Activated CD4-positive, CD25-positive, alpha-beta regulatory T cell treated with anti-CD3 and anti-CD28 coated beads, Interleukin-2, amount 50 U/mL, for 24 hours (primary cell): ENCODE results near the gene RPS21.

Experiments used
- ATAC-seq, 2 donors: fragments of 150-1000 bp; cut with Tn5 transposase; one replicate each; pipeline ENCODE4 v1.10.0; 2021; ENCODE audit warnings: mild to moderate bottlenecking in 1 of 2, moderate library complexity in 1 of 2

The RPS21 gene

GRCh38 chr20:62386383-62387218 lies at the start of gene RPS21:
Gene RPS21, plus strand, starts transcription at chr20:62387103. Its CDS starts 236 bp downstream, at chr20:62387339.
- ATAC-seq = peak; percentile 89 to 91

- peak in 1 of 2 donors; percentile 21 for ATAC-seq
Measured at GRCh38 chr20:62337558-62338293, 49.2 kb upstream of the RPS21 start.

GRCh38 chr20:62338294-62338620 lies 48.6 kb upstream of the RPS21 start:
- no peak for ATAC-seq

GRCh38 chr20:62339647-62340062 lies 47.2 kb upstream of the RPS21 start:
- ATAC-seq = no peak

GRCh38 chr20:62342910-62343309 lies 44.0 kb upstream of the RPS21 start:
- ATAC-seq = no peak

DNA sequence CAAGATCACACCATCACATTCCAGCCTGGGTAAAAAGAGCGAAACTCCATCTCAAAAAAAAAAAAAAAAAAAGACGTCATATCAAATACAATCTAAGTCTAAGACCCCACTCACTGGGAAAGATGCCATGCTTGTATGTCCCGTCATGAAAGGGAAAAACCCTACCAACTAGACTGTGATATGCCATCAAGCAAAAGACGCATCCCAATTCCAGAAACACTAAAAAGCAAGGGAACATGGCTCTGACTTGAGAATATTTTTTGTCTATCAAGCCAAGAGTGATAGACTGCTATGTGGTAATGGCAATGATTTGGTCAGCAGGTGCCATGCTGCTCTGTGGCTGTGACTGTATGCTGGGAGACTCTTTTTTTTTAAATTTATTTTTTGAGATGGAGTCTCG lies 42.8 kb upstream of the RPS21 start:
- no peak for ATAC-seq

DNA sequence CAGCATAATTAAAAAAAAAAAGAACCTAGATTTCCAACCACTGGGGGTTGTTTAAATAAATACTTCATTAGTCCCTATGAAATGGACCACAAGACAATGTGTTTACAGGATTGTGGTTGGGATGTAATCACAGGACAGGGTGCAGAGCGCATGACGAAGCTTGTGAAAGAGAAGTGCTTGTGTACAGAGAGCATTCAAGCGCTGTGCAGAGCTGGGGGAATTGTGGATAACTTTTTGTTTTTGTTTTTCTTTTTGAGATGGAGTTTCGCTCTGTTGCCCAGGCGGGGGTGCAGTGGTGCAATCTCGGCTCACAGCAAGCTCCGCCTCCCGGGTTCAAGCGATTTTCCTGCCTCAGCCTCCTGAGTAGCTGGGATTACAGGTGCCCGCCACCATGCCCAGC lies 42.1 kb upstream of the RPS21 start:
- ATAC-seq = no peak

GRCh38 chr20:62345681-62346370 lies 41.1 kb upstream of the RPS21 start:
- no peak for ATAC-seq

DNA sequence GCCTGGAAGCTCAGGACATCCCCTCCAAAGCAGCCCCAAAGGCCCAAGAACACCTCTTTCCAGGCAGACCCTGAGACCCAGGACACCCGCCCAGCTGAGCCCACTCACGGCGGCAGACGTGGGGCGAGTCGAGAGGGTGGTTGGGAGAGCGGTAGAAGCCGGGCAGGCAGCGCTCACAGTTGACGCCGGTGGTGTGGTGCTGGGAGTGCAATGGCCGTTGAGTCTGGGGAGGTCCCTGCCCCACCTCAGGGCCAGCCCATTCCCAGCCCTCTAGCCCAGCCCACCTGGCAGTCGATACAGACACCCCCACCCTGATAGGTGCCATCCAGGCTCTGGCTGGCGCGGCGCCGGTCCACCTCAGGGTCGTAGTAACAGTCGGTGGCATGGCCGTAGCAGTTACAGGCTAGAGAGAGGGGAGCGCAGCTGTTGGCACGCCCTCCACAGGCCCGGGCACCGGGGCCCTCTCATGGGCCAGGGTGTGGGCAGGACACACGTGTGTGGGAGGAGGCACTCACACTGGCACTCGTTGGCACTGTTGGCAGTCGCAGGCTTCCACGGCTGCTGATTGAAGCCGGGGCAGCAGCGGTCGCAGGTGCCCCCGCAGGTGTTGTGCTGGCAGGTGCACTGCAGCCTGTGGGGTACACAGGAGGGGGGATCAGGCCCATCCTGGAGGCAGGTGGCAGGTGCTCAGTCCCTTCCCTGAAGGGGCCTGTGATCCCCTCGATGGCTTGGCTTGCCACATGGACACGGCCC lies 40.3 kb upstream of the RPS21 start:
- ATAC-seq = no peak

DNA sequence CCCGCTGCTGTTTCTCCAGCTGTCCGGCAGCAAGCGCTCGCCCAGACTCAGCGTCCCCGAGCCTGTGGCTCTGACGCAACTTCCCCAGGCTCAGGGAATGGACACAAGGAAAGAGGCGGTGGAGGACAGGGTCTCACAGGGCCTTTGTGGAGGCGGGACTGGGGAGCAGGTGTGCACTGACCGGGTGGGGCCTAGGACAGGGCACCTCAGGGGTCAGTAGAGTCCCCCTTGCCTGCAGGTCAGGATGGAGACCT lies 39.8 kb upstream of the RPS21 start:
- no peak for ATAC-seq

DNA sequence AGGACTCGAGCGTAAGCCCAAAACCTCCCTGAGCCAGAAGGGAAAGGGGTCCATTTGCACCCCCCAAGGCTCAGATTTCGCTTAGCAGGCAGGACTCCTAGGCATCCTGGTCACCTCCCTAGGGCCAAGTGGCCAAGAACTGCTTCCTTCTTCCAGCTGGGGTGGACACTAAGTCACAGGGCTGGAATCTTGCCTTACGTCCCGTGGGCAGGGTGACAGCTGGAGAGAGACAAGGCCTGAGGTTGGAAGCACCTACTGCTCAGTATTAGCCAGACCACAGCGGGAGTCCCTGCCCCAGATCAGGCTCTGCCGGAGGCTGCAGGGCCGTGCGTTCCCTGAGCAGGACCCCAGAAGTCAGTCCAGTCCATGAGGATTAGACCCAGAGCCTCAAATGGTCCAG lies 39.5 kb upstream of the RPS21 start:
- ATAC-seq = no peak

- ATAC-seq = no peak
Measured at GRCh38 chr20:62348604-62349003, 38.3 kb upstream of the RPS21 start.

GRCh38 chr20:62349556-62350097 lies 37.3 kb upstream of the RPS21 start:
- no peak for ATAC-seq

GRCh38 chr20:62350098-62350628 lies 36.7 kb upstream of the RPS21 start:
- ATAC-seq = no peak

DNA sequence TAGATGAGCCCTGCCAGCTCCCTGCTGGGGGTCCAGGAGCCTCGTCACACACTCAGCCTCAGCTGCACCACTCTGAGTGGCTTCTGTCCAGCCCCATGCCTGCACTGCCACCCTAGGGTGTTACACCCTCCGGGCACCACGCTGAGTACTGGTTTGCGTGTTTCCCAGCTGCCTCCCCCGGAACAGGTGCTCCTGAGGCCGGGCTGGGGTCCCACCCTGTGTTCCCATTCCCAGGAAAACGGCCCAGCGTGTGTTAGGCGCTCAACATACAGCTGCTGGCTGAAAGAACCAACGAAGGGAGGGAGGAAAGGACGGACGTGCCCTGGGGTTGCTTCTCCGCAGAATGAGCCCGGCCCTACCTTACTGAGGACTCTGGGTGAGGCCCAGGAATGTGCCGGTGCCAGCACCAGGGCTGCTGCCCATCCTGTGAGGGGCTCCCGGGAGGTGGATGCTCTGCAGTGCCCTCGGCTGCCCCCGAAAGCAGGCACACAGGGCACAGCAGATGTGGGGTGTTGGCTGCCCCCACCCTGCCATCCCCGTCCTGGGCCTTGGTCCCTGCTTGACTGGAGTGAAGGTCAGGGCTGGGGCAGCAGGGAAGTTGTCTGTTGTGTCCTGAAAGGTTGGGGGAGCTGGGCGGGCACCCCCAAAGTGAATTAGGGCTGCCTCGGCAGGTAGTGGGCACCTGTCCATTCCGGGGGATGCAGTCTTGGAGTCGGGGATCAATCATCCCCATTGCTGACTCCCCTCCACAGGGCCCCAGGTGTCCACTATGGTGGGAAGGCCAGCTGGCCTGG lies 36.1 kb upstream of the RPS21 start:
- no peak for ATAC-seq

GRCh38 chr20:62351469-62352401 lies 35.2 kb upstream of the RPS21 start:
- ATAC-seq = no peak

GRCh38 chr20:62352402-62353288 lies 34.3 kb upstream of the RPS21 start:
- ATAC-seq = no peak

DNA sequence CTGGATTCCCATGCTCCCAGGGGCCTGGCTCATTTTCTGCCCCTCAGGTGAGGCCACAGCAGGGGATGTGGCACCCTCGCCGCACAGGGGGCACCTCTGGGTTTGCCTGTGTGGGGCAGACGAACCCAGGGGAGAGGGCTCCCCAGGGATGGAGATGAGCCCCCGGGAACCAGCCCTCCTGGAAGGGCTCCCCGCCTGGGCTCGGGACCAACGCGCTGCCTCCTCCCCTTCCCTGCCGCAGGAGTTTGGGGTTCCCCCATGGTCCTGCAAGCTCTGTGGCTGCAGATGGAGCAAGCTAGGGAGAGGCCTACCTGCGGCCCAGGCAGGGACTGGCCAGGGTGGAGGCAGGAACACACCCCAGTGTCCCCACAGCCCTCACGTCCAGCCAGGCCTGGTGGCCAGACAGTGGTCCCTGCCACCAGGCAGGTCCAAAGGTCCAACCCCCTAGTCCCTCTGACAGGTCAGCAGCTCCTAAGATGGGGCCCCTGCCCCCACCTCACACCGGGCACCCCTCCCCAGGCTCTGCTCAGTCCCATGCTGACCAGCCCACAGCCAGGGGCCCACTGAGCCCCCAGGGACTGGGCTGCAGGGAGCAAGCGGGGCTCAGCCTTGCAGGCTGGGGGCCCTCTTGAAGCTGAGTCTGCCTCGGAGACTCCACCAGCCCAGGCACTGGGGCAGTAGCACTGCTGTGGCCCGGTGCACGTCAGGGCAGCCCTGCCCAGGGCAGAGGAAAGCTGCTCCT lies 33.4 kb upstream of the RPS21 start:
- ATAC-seq = no peak
